Stimulated activated CD4-positive, alpha-beta T cell treated with anti-CD3 and anti-CD28 coated beads, TNF-alpha, amount 100 ng/mL, for 24 hours (primary cell): Measurements from ENCODE around the gene ELK4.

Source experiments
- DNase-seq, 3 experiments: peaks; one replicate each; pipeline ENCODE4 v3.0.0-alpha.2; 2020; ENCODE audit warnings: low read depth in 3 of 3

ELK4 gene

DNA sequence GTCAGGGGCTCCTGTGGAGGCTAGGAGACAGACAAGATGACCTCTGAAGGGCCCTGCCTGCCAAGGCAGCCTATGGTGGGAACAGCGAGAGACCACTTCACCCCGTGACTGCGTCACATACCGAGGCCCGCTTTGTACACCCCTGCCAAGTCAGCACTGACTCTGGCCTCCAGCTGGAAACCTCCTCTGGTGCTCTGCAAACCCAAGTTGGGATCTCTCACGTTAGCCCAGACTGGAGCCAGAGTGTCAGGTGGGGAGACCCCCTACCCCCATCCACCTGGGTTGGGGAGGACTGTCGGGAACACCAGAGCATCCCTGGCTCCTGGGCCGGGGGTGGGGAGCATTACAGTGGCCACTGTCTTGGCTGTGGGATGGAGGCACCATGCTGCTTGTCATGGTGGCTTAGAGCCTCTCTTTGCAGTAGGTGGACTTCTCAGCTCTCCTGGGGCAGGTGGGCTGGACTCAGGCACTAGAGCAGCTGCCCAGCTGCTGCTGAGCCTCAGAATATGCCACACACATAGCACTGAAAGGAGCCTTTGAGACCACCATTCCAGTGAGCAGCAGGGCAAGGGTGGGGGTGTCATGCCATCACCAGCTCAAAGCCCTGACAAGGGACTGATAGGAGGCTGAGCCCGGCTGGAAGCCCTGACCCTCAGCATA, 50.4 kb downstream of the ELK4 start:
- no peak for DNase-seq

DNA sequence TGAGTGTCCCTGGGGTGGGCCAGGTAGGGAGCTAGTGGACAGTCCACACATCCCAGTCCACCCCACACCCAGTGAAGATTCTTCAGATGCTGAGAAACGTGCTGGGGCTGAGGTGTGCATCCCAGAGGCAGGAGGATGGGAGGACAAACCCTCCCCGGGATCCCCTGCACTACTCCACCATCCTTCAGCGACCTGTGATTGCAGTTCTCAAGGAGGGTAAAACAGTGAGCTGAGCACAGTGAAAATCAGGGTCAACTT, 51.0 kb downstream of the ELK4 start:
- no peak for DNase-seq

GRCh38 chr1:205580140-205580922, 51.5 kb downstream of the ELK4 start:
- DNase-seq = no peak

GRCh38 chr1:205579711-205580110, 52.1 kb downstream of the ELK4 start:
- DNase-seq = no peak

DNA sequence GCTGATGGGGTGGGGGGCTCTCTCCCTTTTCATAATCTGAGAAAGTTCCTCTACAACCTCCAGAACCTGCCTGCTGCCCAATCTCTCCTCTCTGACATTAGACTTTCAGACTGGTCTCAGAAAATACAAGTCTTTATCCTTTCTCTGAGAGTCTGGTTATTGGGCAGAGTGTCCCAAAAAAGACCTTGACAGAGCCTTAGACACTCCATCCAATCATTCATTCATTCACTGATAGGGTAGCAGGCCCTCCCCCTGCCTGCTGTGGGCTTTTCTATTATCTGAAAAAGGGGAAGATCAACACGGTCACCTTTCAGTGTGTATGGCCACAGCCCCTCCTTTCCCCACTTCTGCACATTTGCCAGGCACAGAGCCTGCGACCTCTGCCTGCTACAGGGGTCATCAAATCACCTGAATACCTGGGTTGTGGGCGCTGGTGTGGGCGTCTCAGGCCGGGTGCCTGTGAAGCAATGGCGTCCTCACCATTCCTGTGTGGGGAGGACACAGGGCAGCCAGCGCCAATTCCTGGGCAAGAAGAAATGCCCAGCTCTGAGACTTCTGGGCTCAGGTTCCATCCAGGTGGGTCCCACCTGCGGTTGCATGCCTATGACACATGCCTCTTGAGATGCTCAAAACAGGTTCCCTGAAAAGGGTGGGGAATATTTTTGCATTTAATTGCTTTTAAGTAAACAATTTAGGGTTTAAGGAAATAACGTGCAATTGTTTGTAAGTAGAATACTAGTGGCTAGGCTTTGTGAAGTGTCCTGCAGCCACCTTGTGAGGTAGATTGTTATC, 52.8 kb downstream of the ELK4 start:
- DNase-seq = no peak

DNA sequence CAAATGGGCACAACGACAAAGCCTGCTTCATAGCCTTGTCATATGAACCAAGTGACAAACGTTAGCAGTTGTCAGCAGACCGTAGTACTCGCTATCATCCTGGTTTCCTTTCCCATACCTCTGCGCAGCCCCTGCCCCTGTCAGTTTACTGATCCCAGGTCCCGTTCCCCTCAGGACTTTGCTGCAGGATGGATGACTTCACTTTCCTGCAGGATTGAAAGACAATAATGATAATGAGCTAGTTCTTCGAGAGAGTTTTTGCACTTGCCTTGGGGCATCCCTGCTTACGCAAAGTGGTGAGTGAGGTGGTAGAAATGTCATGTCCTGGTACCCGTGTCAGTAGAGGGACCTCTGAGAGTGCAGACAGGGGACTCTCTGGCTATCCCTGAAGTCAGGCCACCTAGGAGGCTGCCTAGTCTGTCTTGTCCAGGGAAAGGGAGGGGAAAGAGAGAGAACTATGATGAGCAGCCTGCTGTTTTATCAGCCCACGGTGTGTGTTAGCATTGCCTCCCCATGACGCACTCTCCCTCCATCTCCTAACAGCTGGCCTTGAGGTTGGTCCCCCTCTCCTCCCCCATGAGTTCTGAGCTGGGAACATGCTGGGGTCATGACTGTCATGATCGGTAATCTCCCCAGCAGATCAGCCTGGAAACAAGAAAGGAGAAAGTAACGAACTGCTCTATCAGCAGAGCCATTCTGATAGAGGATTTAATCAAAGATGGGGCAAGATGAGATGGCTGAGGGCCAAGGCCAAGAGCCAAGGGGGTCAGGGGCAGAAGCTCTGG, 53.7 kb downstream of the ELK4 start:
- DNase-seq = no peak

GRCh38 chr1:205576805-205577761, 54.7 kb downstream of the ELK4 start:
- no peak for DNase-seq

DNA sequence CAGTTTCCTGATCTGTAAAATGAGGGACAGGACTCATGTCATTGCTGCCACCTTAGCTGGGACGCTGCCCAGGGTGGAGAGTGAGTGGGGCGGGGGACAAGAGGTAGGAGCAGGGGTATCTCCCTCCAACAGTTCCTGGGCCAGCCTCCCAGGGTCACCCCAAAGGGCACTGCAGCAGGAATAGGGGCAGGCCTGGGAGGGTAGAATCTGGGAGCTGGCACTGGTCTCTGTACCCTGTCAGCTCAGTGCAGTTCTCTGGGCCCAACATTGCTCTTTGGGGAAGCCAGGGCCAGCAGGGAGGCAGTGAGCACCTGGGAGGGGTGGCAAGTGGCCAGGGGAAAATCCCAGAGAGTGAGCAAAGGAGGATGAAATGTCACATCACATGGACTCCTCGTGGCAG, 55.8 kb downstream of the ELK4 start:
- no peak for DNase-seq

DNA sequence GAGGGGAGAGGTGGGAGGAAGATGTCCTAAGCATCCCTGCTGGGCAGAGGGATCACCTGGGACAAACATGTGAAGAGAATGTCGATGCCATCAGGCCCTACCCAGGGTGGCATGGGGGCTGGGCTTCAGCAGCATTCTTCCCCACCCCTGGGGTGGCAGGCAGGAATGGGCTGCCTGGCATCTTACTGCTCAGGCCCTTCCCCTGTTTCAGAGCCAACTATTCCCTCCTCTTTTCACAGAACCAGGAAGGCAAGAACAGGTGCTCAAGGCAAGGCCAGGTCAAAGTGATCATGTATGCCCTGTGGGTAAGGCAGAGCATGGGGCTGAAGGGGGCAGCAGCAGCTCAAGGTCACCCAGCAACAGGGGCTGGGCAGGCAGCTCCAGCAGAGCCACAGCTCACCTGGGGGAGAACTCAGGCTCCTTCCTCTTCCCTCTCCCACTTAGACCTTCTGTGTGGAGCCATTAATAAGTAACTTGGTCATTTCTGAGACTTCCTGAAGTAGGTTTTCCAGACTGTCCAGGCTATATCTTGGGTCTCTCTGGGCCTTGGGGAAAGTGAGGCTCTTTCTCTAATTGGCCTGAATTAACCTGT, 56.4 kb downstream of the ELK4 start:
- no peak for DNase-seq

DNA sequence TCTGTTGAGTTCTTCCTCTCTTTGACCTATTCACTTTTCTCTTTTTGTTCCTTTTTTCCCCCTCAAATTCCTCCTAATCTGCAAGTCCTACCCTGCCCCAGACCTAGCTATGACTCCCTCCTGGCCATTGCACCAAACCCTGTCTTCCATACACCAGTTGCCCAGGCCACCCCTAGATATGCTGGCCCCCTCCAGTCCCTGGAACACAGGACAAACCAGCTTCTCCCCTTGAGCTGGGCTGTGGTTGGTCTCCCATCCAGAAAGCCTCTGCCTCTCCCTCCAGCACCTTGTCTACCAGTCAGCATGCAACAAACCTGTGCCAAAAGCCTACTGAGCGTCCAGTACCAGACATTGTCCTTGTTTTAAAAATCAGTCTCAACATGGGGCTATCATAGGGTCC, 59.4 kb downstream of the ELK4 start:
- DNase-seq = no peak

DNA sequence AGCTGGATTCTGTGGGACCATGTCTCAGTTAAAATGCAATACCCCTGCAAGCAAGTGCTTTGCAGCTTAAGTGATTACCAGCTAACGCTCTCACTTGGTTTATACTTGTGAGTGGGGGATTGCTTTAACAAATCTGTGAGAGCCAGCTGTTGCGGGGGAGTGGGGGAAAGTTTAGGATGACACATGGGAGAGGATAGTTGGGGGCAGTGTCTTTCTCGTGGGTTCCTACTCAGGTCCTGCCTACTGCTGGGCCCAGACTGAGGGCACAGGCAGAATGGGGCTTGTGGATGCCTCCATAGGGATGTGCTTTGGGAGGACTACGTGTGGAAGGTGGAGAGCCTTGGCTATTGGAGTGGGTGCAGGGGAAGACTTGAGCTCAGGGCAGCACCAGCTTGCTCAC, 60.1 kb downstream of the ELK4 start:
- DNase-seq = no peak

DNA sequence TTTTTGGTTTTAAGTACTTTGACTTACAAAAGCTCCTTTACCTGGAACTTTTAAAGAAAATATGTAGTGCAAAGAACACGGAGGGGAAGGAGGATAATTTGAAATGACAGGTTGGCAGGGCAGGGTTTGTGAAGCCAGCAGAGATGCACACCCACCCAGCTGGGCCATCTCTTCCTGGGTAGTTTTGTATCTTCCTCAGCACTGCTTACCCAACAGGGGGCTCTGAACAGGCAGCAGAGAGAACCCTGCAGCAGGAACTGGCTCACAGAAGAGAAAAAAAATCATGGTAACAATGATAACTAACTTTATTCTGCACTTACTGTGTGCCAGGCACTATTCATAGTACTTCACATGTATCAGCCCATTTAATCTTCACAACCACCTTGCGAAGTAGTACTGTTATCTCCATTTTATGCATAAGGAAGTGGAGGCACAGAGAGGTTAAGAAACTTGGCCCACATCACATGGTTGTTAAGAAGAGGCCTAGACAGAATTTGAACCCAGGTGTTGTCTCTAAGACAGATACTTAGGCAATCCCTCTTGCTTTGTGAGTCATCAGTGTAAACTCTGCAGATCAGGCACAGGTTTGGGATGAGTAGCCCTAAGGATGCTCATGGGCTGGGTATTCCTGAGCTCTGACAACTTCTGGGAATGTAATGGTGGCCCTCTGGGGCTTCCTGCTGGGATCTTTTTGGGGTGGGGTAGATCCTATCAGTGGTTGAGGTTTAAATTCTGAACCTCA, 60.8 kb downstream of the ELK4 start:
- no peak for DNase-seq

DNA sequence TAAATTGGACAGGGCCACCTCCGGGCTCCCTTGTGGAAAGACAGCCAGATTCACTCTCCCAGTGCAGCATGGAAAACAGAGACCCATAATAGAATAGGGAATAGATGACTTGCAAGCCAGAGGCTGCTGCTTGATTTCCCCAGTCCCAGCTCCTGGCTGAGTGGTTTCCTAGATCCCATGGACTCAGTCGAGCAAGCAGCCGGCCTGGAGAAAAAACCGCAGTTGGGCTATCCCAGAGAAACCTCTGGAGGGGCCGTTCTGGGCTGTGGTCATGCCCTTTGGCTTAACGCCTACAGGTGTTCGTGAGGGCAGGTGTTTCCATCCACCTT, 61.7 kb downstream of the ELK4 start:
- DNase-seq = no peak

DNA sequence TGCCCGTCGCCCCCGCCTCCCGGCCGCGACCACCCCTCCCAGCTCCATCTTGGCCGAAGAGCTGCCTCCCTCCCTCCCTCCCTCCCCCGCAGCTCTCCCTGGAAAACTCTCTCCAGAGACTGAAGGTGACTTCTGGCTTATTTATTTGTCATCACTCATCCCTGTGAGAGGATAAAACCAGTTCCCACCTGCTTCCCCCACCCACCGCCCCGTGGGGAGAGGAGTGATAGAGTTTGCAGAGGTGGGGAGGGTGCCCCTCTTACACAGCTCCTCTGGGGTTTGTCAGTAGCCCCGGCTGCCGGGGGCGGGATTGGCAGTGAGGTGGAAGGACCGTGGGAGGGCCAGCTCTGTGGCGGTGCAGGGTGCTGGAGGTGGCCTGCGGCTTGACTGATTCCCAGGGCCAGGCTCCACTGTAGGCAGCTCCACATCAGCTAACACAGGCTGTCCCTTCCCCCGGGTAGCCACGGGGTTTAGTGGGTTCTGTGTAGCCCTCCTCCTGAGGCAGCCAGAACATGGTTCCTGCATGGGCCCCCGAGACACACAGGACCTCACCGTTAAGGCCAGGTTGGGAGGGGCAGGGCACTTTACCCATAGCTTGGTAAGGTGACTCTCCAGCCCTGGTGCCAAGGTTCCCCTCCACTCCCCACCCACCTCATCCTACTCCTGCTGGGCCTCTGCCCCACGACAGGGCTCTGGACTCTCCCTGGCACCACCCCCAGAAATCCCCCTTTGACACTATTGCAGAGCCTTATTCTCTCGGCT, 62.2 kb downstream of the ELK4 start:
- no peak for DNase-seq

- no peak for DNase-seq
Measured at GRCh38 chr1:205568469-205569361, 63.1 kb downstream of the ELK4 start.

GRCh38 chr1:205568135-205568468, 63.7 kb downstream of the ELK4 start:
- no peak for DNase-seq

GRCh38 chr1:205567716-205568115, 64.1 kb downstream of the ELK4 start:
- DNase-seq = no peak

DNA sequence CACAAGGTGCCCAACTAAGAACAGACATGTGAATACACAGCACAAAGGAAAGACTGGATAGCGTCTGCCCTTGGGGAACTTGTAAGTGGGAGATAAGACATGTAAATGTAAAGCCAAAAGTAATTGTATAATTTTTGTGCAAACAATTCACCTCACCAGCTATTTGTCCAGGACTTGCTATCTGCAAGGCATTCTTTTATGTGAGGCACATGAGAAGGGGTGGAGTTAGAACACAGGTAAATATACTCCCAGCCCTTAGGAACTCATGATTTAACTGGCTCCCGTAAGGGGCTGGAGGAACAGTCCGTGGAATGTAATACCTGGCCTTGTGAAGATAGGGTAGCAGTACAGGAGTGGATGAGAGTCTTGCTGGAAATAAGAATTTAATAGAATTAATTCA, 66.0 kb downstream of the ELK4 start:
- no peak for DNase-seq
